Skeletal muscle satellite cell (primary cell): Measurements from ENCODE around the gene IL17RA.

Experiments used
- H3K27me3 ChIP-seq: 2 replicates; pipeline ENCODE4 v1.7.0; 2013; ENCODE audit warnings: low read length; ENCODE audit not compliant: control insufficient read depth, insufficient read depth
- H3K36me3 ChIP-seq: 2 replicates; pipeline ENCODE4 v1.7.0; 2013; ENCODE audit warnings: mild to moderate bottlenecking, control low read depth, low read length; ENCODE audit not compliant: insufficient read depth
- H3K4me1 ChIP-seq: 2 replicates; pipeline ENCODE4 v1.7.0; 2013; ENCODE audit warnings: low read length; ENCODE audit not compliant: control insufficient read depth, insufficient read depth
- H3K4me2 ChIP-seq: 2 replicates; pipeline ENCODE4 v1.7.0; 2013; ENCODE audit warnings: mild to moderate bottlenecking, low read length
- H3K4me3 ChIP-seq: 2 replicates; pipeline ENCODE4 v1.7.0; 2013; ENCODE audit warnings: low read length
- H3K9ac ChIP-seq: 2 replicates; pipeline ENCODE4 v1.7.0; 2013; ENCODE audit warnings: mild to moderate bottlenecking, low read depth, low read length, moderate library complexity
- H3K9me3 ChIP-seq: replicated peaks from 2 replicates; pipeline ENCODE4 v1.7.0; 2013; ENCODE audit warnings: mild to moderate bottlenecking, control low read depth, low read length

The IL17RA gene

DNA sequence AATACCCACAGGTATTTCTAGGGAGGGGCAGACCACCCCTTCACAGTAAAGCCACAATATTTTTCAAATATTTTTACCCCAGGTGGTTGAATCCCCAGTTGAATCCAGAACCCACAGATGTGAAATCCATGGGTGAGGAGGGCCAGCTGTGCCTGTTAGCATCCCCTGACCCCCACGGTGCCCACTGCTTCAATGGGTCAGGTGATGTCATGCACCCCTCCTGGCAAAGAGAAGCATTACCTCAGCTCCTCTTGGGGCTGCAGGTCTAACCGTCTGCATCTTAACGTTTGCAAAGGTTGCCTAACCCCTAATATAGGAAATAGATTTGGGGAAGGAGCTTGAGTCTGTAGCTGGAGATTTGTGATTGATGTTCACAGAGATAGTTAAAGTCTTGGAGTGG, 24.7 kb upstream of the IL17RA start:
- Histone ChIP-seq H3K27me3 (peaks cover 19% of the 10 kb centered on the region), H3K4me1 (no peaks in the 10 kb centered on the region), H3K36me3 (no peaks in the 10 kb centered on the region), H3K4me3 (no peak overlapping the region), H3K9ac (no peak overlapping the region), H3K9me3 (no peaks in the 10 kb centered on the region), H3K4me2 (no peak overlapping the region)

DNA sequence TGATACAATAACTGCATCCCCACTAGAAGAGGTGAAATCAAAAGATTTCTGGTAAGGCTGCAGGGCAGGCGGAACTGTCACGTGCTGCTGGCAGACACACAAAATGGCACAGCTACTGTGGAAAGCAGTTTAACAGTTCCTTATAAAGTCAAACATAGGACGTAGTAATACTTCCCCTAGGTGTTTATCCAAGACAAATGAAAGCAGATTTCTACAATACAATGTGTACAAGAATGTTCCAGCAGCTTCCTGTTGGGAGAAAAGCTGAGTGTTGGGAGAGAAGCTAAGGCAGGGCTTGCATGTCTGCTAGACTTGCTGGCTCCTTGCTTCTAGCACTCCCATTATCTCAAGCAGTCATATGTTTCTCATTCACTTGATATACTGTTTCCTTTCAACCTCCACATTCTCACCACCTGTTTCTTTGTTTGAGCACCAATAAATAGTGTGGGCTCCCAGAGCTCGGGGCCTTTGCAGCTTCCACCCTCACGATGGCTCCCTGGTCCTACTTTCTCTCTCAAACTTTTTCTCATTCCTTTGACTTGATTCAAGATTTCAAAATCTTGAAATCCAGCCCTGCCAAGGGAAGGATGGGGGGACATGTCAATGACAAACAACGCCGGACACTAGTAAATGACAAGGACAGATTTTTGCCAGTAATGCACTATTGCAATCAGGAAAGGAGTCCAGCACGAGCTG, 21.2 kb upstream of the IL17RA start:
- H3K9me3 ChIP-seq, result no peaks in the 10 kb centered on the region
- H3K4me1 ChIP-seq, result no peaks in the 10 kb centered on the region
- no peak overlapping the region for H3K4me3 ChIP-seq
- H3K9ac ChIP-seq, result no peak overlapping the region
- peaks cover 35% of the 10 kb centered on the region for H3K27me3 ChIP-seq
- H3K36me3 ChIP-seq, result no peaks in the 10 kb centered on the region
- no peak overlapping the region for H3K4me2 ChIP-seq

DNA sequence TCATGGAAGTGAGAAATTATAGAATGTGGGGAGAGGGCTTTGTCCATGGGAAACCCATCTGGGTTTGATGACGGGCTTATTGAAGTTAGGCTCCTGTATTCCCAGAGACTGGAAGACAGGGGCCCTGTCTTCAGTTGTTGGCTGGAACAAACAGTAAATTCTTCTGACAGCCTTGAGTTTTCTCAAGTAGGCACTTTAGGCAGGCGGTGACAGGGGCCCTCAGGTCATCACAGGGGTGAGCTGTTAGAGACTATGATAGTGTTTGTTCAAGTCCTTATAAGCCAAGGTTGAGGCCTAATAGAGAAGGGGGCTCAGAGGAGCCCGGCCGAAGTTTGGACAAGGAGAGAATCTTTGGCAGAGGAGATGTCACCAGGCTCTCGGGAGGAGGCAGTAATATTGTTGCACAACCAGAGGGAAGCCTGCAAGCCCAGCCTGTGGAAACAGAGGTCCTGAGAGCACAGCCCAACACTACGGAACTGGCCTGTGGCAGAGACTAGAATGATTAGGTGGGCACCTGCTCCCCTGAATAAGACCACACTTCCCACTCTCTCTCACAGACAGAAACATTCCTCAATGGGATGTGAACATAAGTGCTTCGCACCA, 20.2 kb upstream of the IL17RA start:
- Histone ChIP-seq H3K9ac (no peak overlapping the region), H3K27me3 (peaks cover 35% of the 10 kb centered on the region), H3K4me2 (no peak overlapping the region), H3K4me1 (no peaks in the 10 kb centered on the region), H3K4me3 (no peak overlapping the region), H3K9me3 (no peaks in the 10 kb centered on the region), H3K36me3 (no peaks in the 10 kb centered on the region)

DNA sequence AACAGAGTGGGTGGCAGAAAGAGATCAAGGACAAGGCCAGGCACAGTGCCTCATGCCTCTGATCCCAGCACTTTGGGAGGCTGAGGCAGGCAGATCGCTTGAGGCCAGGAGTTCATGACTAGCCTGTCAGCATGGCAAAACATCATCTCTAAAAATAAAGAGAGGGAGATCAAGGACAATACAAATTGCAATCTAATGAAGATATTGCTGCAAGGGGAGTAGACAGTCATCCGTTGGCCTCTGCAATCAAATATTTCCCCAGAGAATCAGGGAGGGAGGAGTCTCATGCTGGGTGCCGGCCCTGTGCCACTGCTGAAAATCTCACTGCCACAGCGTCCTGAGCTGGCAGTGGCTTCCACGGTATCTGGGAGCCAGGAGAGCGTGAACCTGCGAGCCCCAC, 19.4 kb upstream of the IL17RA start:
- H3K4me1 ChIP-seq, result no peaks in the 10 kb centered on the region
- H3K4me2 ChIP-seq, result no peak overlapping the region
- H3K4me3 ChIP-seq, result no peak overlapping the region
- H3K9ac ChIP-seq, result no peak overlapping the region
- H3K27me3 ChIP-seq, result peaks cover 35% of the 10 kb centered on the region
- H3K36me3 ChIP-seq, result no peaks in the 10 kb centered on the region
- no peaks in the 10 kb centered on the region for H3K9me3 ChIP-seq

DNA sequence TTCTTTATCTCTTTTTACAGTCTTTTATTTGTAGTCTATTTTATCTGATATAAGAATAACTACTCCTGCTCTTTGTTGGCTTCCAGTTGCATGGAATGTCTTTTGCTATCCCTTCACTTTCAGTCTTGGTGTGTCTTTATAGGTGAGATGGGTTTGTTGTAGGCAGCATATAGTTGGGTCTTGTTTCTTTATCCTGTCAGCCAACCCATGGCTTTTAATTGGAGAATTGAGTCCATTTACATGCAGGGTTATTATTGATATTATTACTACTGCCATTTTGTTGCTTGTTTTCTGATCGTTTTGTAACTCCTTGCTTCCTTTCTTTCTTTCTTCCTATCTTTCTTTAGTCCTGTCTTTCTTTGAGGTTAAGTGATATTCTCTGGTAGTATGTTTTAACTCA, 11.9 kb upstream of the IL17RA start:
- H3K9ac ChIP-seq, result no peak overlapping the region
- H3K4me3 ChIP-seq, result no peak overlapping the region
- H3K9me3 ChIP-seq, result no peaks in the 10 kb centered on the region
- no peak overlapping the region for H3K4me2 ChIP-seq
- no peaks in the 10 kb centered on the region for H3K36me3 ChIP-seq
- H3K27me3 ChIP-seq, result peaks cover 28% of the 10 kb centered on the region
- H3K4me1 ChIP-seq, result peaks cover 11% of the 10 kb centered on the region

DNA sequence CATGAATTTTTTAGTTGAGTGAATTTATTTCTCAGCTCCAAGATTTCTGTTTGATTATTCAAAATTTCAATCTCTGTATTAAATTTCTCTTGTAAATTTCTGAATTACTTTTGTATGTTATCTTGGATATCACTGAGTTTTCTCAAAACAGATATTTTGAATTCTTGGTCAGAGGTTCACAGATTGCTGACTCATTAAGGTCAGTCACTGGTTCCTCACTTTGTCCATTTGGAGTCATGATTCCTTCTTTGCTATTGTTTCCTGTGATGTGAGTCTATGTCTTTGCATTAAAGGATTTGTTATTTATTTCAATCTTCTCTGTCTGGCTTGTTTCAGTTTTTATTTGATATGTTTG, 10.2 kb upstream of the IL17RA start:
- Histone ChIP-seq H3K4me3 (no peak overlapping the region), H3K4me2 (no peak overlapping the region), H3K9ac (no peak overlapping the region), H3K27me3 (peaks cover 21% of the 10 kb centered on the region), H3K36me3 (no peaks in the 10 kb centered on the region), H3K9me3 (no peaks in the 10 kb centered on the region), H3K4me1 (peaks cover 11% of the 10 kb centered on the region)

DNA sequence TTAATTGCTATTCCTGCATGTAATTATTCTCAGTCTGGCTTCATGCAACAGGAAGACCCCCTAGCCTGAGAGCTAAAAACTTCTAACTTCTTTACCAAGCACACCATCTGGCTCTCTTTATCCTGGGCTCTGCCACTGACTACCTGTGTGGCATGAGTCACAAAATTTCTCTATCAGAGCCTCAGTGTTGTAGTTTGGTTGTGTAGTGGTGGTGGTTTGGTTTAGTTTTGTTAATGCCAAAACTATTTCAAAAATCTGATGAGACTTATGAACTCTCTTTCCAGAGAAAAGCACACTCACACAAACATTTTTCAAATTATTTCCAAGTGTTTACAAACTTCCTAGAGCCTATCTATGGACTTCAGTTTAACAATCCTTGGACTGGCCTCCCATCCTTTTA, 7.5 kb upstream of the IL17RA start:
- no peak overlapping the region for H3K4me3 ChIP-seq
- peaks cover 11% of the 10 kb centered on the region for H3K4me1 ChIP-seq

DNA sequence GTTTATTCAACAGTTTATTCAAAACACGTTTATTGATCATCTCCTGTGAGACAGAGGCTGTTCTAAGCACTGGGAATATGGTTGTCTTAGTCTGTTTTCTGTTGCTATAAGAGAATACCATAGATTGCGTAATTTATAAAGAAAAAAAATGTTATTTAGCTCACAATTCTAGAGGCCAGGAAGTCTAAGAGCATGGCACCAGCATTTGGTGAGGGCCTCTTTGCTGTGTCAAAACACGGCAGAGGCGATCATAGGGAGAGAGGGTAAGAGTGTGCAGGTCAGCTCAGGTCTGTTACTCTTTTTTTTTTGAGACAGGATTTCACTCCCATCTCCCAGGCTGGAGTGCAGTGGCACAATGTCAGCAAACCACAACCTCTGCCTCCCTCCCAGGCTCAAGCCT, 5.2 kb upstream of the IL17RA start:
- Histone ChIP-seq H3K9ac (no peak overlapping the region), H3K4me2 (no peak overlapping the region), H3K4me3 (no peak overlapping the region), H3K9me3 (no peaks in the 10 kb centered on the region), H3K36me3 (no peaks in the 10 kb centered on the region), H3K27me3 (no peaks in the 10 kb centered on the region), H3K4me1 (peaks cover 18% of the 10 kb centered on the region)

More for the DNA sequence above, 7.5 kb upstream of the IL17RA start:
- Histone ChIP-seq H3K9ac (no peak overlapping the region), H3K9me3 (no peaks in the 10 kb centered on the region), H3K36me3 (no peaks in the 10 kb centered on the region), H3K4me2 (no peak overlapping the region), H3K27me3 (peaks cover 17% of the 10 kb centered on the region)

DNA sequence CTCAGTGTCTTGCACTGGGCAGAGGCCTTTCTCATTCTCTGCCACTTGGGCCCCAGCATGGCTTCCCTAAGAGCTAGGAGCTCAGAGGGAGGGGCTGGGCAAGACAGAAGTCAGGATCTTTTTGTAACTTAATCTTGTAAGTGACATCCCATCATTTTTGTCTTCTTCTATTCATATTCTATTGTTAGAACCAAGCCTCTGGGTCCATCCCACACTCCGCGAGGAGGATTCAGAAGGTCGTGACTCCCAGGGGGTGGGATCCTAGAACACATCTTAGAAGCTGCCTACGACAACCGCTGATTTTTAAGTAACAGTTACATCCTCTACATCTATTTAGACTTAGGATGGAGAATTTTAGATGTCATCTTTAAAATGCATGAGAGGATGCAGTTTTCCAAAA, 1.5 kb upstream of the IL17RA start:
- H3K36me3 ChIP-seq, result no peaks in the 10 kb centered on the region
- no peaks in the 10 kb centered on the region for H3K27me3 ChIP-seq
- H3K9ac ChIP-seq, result no peak overlapping the region
- H3K4me2 ChIP-seq, result no peak overlapping the region
- H3K4me3 ChIP-seq, result no peak overlapping the region
- H3K4me1 ChIP-seq, result peaks cover 34% of the 10 kb centered on the region
- H3K9me3 ChIP-seq, result no peaks in the 10 kb centered on the region

DNA sequence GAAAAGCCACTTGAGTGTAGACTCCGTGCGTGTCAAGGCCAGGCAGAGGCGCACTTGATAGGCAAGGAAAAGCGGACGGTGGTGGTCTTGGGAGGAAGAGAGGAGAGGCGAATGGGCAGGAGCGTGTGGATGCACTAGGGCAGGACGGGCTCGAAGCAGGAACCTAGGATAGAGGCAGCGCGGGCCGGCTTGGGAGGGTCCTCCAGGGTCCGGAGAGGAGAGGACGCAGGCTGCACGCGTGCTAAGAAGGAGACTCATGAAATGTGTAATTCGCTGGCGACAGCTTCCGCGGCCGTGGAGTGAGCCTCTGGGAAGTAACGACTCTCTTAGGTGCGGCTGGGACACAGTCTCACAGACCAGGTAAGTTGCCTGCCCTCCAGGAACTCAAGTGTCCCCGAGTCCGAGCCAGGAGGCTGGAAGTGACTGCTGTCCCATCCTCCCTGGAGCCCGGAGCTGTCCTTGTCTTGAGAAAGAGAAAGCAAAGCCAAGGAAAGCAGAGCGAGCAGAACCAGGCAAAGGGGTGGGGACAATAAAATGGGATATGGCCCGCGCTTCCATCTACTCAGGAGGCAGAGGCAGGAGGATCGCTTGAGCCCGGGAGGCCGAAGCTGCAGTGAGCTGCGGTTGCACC, 874 bp upstream of the IL17RA start:
- Histone ChIP-seq H3K4me1 (peaks cover 34% of the 10 kb centered on the region), H3K27me3 (no peaks in the 10 kb centered on the region), H3K9me3 (no peaks in the 10 kb centered on the region), H3K4me2 (peak overlapping the region; percentile 92), H3K9ac (peak overlapping the region; percentile 91), H3K4me3 (peak overlapping the region; percentile 84), H3K36me3 (no peaks in the 10 kb centered on the region)

DNA sequence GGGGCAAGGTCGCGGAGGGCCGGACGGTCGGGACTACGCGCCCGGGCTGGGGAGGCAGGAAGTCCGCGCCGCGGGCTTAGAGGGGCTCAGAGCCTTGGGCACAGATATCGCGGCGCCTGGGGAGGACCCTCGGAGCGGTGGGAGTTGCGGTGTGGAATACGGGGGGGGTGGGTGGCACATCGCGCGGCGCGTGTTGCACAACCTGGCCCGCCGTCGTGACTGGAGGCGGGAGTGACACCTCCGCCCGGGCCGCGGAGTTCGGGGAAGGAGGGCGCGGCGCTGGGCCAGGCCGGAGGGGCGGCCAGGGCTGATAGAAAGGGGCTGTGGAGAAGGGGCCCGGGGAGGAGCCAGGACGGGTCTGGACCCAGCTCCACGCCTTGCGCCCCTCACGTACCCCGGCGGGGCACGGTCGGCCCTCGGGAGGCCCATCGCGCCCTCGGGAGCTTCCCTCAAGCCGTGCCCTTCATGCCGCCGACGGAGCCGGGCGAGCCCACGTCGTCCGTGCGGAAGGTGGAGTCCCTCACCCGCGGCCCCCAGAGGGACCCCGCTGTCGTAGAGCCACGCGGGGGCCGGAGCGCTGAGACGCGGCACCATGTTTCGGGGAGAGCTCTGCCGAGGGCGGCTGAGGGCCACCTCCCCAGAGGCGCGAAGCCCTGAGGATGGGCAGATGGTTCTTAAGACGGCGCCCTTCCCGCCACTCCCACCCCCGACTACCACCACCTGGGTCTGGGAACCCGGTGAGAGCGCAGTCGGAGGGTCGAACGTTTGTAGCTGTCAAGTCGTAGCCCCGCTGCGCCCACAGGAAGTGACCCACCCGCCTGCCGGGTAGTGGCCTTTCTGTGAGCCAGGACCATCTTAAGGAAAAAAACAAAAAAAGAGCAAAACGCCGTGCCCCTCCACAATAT, 729 bp downstream of the IL17RA start:
- H3K9me3 ChIP-seq, result no peaks in the 10 kb centered on the region
- peak overlapping the region; percentile 92 for H3K4me2 ChIP-seq
- peak overlapping the region; percentile 84 for H3K4me3 ChIP-seq
- peak overlapping the region; percentile 91 for H3K9ac ChIP-seq
- peaks cover 34% of the 10 kb centered on the region for H3K4me1 ChIP-seq
- H3K27me3 ChIP-seq, result no peaks in the 10 kb centered on the region
- no peaks in the 10 kb centered on the region for H3K36me3 ChIP-seq
